Astrocyte of the spinal cord (primary cell): ENCODE results near the gene ALOX15B.
"Not testable (repeated sequence)": the region's sequence is repeated elsewhere in the genome, so short reads cannot be mapped to it uniquely, and the experiment has no call there.

Experiments used
- DNase-seq: peaks from one replicate; pipeline ENCODE4 v3.0.0; 2011; ENCODE audit warnings: low read depth, low spot score
- H3K4me3 ChIP-seq: 2 replicates; pipeline ENCODE4 v1.5.1; 2011; ENCODE audit warnings: low read depth, mild to moderate bottlenecking, low read length, moderate library complexity
- CTCF ChIP-seq: IDR thresholded peaks from 2 replicates; pipeline ENCODE4 v1.5.1; 2012; ENCODE audit warnings: low read depth, mild to moderate bottlenecking, low read length, inconsistent platforms
- in situ Hi-C: cut with HindIII; loops from 2 replicates; pipeline ENCODE4 v1.10.0; 2017; ENCODE audit warnings: low sequenced_read_pairs

Gene ALOX15B

GRCh38 chr17:8075574-8076342 lies 36.9 kb downstream of the ALOX15B start:
- no peak for DNase-seq
- TF ChIP-seq CTCF: no peak
- in situ Hi-C loops: no loop called here

DNA sequence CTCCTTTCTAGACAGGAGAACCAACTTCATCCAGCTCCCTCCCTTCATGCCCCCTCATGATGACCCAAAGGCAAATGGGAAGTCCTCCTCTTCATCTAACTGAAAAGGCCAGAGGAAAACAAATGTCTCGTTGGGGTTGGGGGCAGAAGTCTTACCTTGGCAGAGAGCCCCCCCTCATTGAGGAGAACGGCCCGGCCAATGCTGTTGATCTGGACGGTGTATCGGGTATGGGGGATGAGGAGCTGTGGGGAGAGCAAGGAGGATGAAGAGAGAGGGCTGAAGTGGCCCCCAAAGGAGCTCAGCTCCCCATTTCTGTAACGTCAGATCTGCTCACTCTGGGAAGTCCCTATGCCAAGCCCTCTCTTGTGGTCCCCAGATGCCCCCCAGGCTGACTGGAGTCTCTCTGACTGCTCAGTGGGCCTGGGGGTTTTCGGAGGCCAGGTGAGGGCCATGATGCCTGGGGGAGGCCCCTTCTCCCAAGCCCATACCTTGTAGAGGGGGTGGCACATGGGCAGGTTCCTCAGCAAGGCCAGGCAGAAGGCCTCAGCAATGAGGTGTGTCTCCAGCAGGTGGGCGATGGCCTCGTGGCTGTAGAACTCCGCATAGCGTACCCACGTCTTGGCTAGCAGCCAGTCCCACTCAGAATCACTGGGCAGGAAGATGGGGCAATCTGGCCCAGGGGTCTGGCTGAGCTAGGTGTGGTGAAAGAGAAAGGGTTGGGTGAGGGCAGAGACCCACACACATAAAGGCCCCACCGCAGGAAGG lies 37.8 kb downstream of the ALOX15B start:
- in situ Hi-C loops: no loop called here
- no peak for TF ChIP-seq CTCF
- no peak for DNase-seq
- H3K4me3 ChIP-seq: no peak overlapping the region

More at GRCh38 chr17:8075574-8076342, 36.9 kb downstream of the ALOX15B start:
- H3K4me3 ChIP-seq: no peak overlapping the region

- H3K4me3 ChIP-seq, in situ Hi-C loops, DNase-seq: not testable (repeated sequence)
Measured at GRCh38 chr17:8077939-8078338, 39.1 kb downstream of the ALOX15B start.

DNA sequence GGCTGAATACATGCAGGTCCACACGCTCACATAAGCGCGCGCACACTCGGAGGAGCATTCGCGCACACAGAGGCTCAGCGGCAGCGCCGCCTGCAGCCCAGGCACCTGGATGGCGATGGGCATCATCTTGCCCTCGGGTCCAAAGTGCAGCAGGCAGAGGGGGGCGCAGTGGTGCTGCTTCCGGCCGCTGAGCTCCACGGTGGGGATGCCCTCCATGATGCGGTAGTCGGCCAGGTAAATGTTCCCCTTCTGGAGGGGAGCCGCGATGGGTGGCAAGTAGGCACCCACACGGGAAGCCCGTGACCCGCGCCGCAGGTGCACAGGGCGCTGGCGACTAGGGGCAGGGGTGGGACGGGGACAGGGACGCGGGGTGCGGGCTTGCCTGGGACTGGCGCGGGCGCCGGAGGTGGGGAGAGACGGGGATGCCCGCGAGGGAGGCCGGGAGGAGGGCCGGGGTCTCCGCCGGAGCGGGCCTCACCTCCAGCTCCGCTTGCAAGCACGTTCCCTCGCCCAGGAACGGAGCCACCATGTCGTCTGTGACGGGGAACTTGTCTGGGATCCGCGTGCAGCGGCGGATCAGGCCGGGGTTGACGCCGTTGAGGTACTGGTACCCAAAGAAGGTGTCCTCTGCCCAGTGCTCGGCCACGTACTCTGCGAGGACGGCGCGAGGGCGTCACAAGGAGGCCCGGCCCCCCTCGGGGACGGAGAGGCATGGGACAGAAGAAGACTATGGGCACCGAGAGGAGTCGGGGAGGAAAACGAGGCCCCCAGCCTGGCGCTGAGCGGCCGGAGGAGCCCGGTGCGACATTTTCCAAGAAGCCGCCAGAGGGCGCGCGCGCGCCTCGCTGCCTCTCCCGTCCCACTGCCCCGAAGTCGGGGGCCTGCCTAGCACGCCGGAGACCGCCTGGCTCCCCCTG lies 40.7 kb downstream of the ALOX15B start:
- TF ChIP-seq CTCF: peak; percentile 77
- DNase-seq: peak; percentile 34
- in situ Hi-C loops: no loop called here
- peak overlapping the region; percentile 26 for H3K4me3 ChIP-seq

- no peak overlapping the region for H3K4me3 ChIP-seq
- TF ChIP-seq CTCF: no peak
- no peak for DNase-seq
- in situ Hi-C loops: no loop called here
Measured at GRCh38 chr17:8080208-8080798, 41.4 kb downstream of the ALOX15B start.

DNA sequence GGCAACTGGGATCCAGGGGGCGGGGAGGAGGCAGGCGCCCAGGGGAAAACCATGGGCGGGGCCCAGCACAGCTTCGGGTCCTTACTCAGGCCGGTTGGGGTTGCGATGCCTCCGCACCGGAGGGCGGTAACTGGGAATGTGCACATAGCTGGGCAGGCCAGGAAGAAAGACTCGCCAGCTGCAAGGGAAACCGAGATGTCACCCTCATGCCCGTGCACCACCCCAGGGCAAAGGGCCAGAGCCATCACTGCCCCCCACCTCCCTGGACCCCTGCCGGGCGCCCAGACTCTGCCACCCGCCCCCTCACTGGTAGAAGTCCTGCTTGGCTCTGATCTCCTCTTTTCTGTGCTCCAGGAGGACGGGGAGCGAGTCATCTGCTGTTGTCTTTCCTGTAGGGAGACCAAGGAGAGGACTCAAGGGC lies 42.0 kb downstream of the ALOX15B start:
- TF ChIP-seq CTCF: no peak
- no peak overlapping the region for H3K4me3 ChIP-seq
- in situ Hi-C loops: no loop called here
- no peak for DNase-seq
